Amniotic stem cell (primary cell): ENCODE measurements around the gene JAML.

Source experiments
- DNase-seq: peaks from one replicate; lab custom pipeline; 2025; lab: John Stamatoyannopoulos, UW

Gene JAML

GRCh38 chr11:118239509-118240205 lies 14.8 kb upstream of the JAML start:
- DNase-seq, result no peak

DNA sequence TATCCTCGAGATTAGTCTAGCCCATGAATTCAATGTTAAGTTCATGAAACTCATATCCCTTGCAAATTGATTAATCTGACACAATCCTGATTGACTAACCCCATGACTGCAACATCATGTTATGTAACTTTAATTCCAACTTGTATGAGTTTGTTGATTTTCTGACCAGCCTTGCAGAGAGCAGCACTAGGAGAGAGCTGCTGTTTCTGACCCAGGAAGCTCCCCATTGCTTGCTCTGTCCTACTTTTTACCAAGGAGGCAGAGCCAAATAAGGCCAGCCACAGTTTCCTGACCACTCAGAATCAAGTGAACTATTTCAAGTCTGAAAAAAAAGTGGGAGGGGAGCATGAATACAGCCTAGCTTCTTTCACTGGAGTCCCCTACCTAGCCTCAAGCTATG lies 14.1 kb upstream of the JAML start:
- DNase-seq, result no peak

- DNase-seq, result no peak
Measured at GRCh38 chr11:118238421-118238820, 13.6 kb upstream of the JAML start.

DNA sequence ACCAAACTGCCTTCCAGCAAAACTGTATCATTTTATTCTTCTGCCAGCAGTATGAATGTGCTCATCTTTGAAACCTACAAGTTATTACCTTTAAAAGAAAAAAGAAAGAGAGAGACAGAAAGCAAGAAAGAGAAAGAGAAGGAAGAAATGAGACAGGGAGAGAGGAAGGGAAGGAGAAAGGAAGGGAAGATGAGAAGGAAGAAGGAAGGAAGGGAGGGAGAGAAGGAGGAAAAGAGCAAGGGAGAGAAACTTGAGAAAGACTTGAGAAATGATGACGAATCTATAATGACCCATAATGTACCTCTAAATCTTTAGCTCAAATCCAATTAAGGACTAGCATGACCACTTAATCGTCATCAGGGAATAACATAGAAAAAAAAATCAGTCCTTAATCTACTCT lies 11.4 kb upstream of the JAML start:
- DNase-seq, result no peak

- DNase-seq, result no peak
Measured at GRCh38 chr11:118234833-118235232, 10.0 kb upstream of the JAML start.

DNA sequence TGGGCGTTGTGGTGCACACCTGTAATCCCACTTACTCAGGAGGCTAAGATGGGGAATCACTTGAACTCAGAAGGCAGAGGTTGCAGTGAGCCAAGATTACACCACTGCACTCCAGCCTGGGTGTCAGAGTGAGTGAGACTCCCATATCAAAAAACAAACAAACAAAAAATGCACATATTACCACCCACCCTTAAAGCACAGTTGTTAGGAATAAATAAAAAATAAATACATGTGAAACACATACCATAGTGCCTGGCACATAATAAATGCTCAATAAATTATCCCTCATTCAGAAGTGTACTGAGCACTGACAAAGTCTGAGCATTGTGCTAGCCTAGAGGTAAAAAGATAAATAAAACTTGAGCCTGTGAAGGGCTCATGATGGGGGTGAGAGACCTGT lies 9.0 kb upstream of the JAML start:
- no peak for DNase-seq

GRCh38 chr11:118233377-118233776 lies 8.6 kb upstream of the JAML start:
- no peak for DNase-seq

DNA sequence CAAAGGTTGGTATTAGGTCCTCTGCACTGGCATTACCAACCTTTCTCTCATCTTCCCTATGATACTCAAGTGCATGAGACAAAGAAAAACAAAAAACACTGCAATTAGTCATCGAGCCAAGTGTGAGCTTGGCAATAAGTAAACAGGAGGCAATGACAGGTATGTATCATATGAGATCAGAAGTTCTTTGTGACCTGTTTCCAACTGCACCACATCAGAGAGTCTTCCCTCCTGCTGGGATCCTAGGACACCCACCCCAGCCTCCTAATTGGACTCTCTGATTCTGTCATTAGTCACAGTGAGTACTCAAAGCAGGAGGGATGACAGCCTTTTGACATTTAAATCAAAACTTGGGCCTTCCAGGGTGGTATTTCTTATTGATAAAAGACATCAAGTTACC lies 7.8 kb upstream of the JAML start:
- DNase-seq, result no peak

DNA sequence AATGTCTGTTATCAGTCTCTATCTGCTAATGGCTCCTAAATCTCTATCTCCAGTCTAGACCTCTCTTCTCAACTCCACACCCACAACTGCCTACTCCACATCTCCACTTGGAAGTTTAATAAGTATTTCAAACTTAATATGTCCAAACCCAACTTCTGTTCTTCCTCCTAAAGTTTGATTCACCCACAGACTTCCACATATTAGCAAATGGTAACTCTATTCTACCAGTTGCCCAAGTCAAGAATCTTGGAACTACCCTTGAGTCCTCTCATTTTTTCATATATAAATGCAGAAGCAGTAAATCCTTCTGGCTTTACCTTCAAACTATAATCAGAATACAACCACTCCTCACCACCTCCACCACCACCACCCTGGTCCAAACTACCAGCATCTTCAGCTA lies 6.7 kb upstream of the JAML start:
- DNase-seq, result no peak

DNA sequence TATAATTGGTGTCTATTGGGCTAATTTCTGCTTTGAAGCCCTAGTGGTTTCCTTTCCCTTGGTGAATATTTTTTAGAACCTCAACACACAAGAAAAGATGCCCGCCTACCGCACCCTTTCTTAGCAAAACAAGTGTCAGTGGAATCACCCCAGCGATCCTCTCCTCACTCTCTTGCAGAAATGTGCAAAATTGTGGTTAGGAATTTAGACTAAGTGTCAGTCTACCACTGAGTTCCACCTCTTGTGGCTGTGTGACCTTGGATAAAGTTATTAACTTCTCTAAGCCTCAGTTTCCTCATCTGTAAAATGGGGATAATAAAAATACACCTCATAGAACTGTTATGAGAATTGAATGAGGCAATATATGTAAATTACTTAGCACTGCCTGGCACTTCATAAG lies 5.3 kb upstream of the JAML start:
- no peak for DNase-seq

DNA sequence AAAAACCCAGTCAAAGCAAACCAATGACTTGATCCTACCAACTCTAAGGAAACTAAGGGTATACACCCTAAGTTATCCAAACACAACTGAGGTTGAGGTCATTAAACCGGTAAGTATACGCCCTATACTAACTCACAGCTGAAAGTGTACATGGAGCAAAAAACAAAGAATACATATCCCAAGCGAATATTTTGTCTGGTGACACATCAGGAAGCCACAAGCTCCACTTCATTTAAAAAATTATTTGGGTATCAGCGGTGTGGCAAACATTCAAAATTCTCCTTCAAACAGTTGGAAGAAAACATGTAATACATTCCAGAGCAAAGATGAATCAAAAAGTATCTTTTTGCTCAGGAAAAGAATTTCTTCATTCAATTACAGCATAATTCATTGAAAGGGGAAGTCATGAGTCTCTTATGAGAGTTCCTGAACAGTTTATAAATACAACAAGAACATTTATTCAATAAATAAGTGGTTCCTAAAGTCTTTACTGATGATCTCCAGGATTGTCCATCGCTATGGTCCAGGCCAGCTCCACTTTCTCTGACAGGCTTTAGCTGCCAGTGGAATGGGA lies 4.5 kb upstream of the JAML start:
- no peak for DNase-seq

GRCh38 chr11:118227865-118228785 lies 3.3 kb upstream of the JAML start:
- DNase-seq, result no peak

GRCh38 chr11:118226781-118227180 lies 2.0 kb upstream of the JAML start:
- DNase-seq, result no peak

- DNase-seq, result no peak
Measured at GRCh38 chr11:118226296-118226695, 1.5 kb upstream of the JAML start.

DNA sequence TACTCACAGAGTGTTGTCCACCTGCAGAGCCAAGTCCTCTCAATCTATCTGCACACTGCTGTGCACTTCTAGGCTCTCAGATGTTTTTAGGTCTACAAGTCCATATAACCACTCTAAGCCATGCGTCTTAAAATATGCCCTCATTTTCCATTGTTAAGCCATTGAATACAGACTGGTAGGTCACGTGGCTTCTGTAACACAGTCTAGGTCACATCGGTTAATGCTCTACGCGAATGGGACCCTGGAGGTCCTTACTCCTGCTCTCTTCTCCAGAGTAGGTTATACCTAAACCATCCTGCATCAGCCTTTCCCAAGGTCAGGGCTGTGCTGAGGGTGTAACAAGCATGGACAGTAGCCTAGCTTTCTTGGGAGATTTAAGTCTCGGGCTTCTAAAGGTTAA lies 819 bp downstream of the JAML start:
- no peak for DNase-seq

DNA sequence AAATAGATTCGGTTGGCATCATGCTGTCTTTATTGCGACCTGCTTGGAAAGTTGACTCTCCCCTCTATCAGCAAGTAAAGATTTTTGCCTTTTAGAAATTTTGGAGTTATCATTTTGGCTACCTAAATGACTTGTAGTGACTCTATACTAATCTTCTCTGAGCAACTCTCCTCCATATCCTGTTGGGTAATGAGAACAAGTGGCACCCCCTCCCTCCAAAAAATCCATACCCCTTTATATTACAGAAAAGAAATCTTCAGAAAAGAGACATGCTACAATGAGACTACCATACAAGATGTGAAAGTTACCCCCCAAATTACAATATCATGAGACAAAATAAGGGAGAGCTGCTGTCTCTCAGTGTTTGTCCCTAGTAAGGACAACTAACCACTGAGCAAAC lies 1.2 kb downstream of the JAML start:
- DNase-seq, result no peak

DNA sequence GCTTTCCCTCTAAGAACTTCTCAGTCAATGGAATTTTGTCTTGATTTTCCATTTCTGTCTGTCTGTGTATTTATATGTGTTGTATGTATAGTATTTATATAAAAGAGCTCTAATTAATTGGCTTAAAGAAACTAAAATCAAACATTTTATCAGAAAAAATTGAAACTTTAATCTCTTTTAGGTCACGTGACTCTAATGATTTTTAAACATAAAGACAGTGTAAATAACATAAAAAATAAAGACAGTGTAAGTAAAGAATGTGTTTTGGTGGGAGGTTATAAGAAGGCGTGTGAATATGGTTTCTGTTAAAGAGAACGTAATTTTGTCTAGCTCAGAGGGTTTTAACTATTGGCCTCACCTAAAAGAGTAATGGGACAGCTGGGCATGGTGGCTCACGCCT lies 2.4 kb downstream of the JAML start:
- DNase-seq, result no peak

DNA sequence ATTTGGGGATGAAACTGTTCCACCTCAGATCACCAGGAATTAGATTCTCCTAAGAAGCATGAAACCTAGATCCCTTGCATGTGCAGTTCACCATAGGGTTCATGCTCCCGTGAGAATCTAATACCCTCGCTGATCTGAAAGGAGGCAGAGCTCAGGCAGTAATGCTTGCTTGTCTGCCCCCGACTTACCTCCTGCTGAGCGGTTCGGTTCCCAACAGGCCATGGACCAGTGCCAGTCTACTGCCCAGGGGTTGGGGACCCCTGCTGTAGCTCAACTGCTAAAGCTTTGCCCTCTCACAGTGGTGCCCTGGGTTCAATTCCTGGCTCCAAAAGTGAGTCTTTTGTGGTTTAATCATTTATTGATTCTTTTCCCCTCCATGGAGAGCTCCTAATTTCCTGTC lies 3.4 kb downstream of the JAML start:
- no peak for DNase-seq

DNA sequence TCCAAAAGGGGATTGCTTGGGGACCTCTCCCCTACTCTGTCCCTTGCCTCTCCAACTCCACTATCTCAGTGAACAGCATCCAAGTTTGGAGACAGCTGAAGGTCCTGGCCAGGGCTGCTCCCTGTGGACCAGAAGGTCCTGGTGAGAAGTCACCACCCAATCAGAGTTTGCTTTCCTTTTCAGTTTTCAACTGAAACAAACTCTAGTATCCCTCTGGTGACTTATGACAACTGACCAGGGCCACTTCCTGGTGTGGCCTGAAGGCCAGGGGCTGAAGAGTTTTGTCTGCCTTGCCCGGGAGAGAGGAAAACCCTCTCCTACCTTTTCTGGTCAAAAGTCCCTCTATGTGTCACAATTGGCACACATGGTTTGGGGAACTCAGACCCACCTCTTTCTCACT lies 5.1 kb downstream of the JAML start:
- DNase-seq, result no peak

GRCh38 chr11:118219244-118219643 lies 5.6 kb downstream of the JAML start:
- DNase-seq, result no peak

DNA sequence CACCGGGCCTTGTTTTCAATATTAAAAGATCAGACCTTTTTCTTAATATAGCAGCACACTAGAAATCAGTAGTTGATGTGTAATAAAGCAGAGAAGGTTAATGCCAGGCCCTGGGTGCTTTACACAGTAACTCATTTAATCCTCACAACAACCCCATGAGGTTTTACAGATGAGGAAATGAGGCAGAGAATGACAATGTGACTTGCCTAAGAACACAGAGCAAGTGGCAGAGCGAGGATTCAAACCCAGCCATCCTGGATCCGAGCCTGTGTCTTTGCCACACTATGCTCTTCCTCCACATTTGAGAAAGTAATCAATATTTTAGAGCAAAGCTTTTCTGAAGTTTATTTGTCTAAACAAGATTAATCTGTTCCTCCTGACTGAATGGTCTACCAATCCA lies 7.2 kb downstream of the JAML start:
- no peak for DNase-seq

GRCh38 chr11:118216621-118217481 lies 8.0 kb downstream of the JAML start:
- DNase-seq, result no peak
